ENCODE results near the gene BPIFA1. TPM values are rescaled to one million over a fixed set of nuclear protein-coding genes. Genes with fewer than 3 reads are reported as not detected.

BPIFA1 gene
- total RNA-seq, 1 experiment from 2014 or later: not detected

DNA sequence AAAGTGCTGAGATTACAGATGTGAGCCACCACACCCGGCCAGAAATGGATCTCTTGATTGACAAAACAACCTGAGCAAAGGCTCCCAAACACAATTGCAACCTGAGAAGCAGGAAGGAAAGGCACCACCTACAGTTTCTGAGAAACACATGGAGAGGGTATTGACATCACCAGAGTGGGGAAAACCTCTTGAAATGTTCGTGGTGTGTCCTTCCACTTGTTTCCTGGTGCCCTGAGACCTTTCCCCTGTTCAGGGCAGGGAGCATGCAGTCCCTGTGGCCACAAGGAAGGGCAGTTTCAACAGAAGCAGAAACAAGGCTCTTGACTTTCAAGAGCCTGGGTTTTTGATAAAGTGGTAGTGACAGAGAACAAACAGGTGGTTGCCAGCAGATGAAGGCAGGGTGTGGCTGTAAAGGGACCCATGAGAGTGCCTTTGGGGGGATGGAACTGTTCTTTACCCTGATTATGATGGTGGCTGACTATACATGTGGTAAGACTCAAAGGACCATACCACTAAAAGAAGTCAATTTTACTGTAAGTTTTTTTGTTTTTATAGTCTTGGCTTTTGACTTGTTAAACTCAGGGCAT lies 3.2 kb upstream of the BPIFA1 start:
- Mint-ChIP-seq H3K9me3 (no peaks in the 10 kb centered on the region), H3K4me1 (peaks cover 3% of the 10 kb centered on the region; the same call in 1 of the 2 replicates), H3K4me3 (no peak overlapping the region), H3K27ac (no peak overlapping the region), H3K27me3 (ENCODE audit: low read depth) (peaks cover 3% of the 10 kb centered on the region), H3K36me3 (no peaks in the 10 kb centered on the region)
- no peak for DNase-seq (ENCODE audit: low spot score)
- CTCF ChIA-PET: no interaction called here
- TF ChIP-seq SOX15 (CRISPR knock-in tag; IDR thresholded peaks at IDR 0.05) (no peak), ZNF121 (CRISPR knock-in tag; IDR thresholded peaks at IDR 0.05) (no peak), NR2C2 (CRISPR knock-in tag; IDR thresholded peaks at IDR 0.05) (no peak), ZNF317 (CRISPR knock-in tag; IDR thresholded peaks at IDR 0.05; ENCODE audit: borderline replicate concordance, low read depth) (no peak), PRRX2 (CRISPR knock-in tag; IDR thresholded peaks at IDR 0.05) (no peak), GABPB1 (CRISPR knock-in tag; IDR thresholded peaks at IDR 0.05) (no peak), CBFB (CRISPR knock-in tag; IDR thresholded peaks at IDR 0.05; ENCODE audit: low read depth) (no peak), GTF2I (CRISPR knock-in tag; conservative IDR thresholded peaks at IDR 0.05) (no peak), TCF7 (CRISPR knock-in tag; IDR thresholded peaks at IDR 0.05; ENCODE audit: low read depth) (no peak), HMGA2 (CRISPR knock-in tag; IDR thresholded peaks at IDR 0.05) (no peak), ELF4 (CRISPR knock-in tag; IDR thresholded peaks at IDR 0.05; ENCODE audit: low read depth) (no peak)
- TF ChIP-seq, protein P1, sequence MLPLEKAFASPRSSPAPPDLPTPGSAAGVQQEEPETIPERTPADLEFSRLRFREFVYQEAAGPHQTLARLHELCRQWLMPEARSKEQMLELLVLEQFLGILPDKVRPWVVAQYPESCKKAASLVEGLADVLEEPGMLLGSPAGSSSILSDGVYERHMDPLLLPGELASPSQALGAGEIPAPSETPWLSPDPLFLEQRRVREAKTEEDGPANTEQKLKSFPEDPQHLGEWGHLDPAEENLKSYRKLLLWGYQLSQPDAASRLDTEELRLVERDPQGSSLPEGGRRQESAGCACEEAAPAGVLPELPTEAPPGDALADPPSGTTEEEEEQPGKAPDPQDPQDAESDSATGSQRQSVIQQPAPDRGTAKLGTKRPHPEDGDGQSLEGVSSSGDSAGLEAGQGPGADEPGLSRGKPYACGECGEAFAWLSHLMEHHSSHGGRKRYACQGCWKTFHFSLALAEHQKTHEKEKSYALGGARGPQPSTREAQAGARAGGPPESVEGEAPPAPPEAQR (CRISPR knock-in tag; IDR thresholded peaks at IDR 0.05): no peak
- TF ChIP-seq, protein P2, sequence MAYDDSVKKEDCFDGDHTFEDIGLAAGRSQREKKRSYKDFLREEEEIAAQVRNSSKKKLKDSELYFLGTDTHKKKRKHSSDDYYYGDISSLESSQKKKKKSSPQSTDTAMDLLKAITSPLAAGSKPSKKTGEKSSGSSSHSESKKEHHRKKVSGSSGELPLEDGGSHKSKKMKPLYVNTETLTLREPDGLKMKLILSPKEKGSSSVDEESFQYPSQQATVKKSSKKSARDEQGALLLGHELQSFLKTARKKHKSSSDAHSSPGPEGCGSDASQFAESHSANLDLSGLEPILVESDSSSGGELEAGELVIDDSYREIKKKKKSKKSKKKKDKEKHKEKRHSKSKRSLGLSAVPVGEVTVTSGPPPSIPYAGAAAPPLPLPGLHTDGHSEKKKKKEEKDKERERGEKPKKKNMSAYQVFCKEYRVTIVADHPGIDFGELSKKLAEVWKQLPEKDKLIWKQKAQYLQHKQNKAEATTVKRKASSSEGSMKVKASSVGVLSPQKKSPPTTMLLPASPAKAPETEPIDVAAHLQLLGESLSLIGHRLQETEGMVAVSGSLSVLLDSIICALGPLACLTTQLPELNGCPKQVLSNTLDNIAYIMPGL (CRISPR knock-in tag; IDR thresholded peaks at IDR 0.05): no peak
- TF ChIP-seq, protein P3, sequence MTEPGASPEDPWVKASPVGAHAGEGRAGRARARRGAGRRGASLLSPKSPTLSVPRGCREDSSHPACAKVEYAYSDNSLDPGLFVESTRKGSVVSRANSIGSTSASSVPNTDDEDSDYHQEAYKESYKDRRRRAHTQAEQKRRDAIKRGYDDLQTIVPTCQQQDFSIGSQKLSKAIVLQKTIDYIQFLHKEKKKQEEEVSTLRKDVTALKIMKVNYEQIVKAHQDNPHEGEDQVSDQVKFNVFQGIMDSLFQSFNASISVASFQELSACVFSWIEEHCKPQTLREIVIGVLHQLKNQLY (CRISPR knock-in tag; IDR thresholded peaks at IDR 0.05): no peak
- TF ChIP-seq, protein P4, sequence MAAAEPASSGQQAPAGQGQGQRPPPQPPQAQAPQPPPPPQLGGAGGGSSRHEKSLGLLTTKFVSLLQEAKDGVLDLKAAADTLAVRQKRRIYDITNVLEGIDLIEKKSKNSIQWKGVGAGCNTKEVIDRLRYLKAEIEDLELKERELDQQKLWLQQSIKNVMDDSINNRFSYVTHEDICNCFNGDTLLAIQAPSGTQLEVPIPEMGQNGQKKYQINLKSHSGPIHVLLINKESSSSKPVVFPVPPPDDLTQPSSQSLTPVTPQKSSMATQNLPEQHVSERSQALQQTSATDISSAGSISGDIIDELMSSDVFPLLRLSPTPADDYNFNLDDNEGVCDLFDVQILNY (CRISPR knock-in tag; IDR thresholded peaks at IDR 0.05): no peak
- TF ChIP-seq, protein P5, sequence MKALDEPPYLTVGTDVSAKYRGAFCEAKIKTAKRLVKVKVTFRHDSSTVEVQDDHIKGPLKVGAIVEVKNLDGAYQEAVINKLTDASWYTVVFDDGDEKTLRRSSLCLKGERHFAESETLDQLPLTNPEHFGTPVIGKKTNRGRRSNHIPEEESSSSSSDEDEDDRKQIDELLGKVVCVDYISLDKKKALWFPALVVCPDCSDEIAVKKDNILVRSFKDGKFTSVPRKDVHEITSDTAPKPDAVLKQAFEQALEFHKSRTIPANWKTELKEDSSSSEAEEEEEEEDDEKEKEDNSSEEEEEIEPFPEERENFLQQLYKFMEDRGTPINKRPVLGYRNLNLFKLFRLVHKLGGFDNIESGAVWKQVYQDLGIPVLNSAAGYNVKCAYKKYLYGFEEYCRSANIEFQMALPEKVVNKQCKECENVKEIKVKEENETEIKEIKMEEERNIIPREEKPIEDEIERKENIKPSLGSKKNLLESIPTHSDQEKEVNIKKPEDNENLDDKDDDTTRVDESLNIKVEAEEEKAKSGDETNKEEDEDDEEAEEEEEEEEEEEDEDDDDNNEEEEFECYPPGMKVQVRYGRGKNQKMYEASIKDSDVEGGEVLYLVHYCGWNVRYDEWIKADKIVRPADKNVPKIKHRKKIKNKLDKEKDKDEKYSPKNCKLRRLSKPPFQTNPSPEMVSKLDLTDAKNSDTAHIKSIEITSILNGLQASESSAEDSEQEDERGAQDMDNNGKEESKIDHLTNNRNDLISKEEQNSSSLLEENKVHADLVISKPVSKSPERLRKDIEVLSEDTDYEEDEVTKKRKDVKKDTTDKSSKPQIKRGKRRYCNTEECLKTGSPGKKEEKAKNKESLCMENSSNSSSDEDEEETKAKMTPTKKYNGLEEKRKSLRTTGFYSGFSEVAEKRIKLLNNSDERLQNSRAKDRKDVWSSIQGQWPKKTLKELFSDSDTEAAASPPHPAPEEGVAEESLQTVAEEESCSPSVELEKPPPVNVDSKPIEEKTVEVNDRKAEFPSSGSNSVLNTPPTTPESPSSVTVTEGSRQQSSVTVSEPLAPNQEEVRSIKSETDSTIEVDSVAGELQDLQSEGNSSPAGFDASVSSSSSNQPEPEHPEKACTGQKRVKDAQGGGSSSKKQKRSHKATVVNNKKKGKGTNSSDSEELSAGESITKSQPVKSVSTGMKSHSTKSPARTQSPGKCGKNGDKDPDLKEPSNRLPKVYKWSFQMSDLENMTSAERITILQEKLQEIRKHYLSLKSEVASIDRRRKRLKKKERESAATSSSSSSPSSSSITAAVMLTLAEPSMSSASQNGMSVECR (CRISPR knock-in tag; IDR thresholded peaks at IDR 0.05; ENCODE audit: borderline replicate concordance): no peak
- TF ChIP-seq, protein P6, sequence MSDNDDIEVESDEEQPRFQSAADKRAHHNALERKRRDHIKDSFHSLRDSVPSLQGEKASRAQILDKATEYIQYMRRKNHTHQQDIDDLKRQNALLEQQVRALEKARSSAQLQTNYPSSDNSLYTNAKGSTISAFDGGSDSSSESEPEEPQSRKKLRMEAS (CRISPR knock-in tag; IDR thresholded peaks at IDR 0.05): no peak
- POLR2A ChIA-PET: no interaction called here
- ATAC-seq: no peak
